ENCODE data around the gene IGSF9. TPM values are rescaled to one million over a fixed set of nuclear protein-coding genes. Genes with fewer than 3 reads are reported as not detected.

The IGSF9 gene
- total RNA-seq, 3 donors from 2014 or later, result 21.5 to 70.8 (median 25.9) TPM

DNA sequence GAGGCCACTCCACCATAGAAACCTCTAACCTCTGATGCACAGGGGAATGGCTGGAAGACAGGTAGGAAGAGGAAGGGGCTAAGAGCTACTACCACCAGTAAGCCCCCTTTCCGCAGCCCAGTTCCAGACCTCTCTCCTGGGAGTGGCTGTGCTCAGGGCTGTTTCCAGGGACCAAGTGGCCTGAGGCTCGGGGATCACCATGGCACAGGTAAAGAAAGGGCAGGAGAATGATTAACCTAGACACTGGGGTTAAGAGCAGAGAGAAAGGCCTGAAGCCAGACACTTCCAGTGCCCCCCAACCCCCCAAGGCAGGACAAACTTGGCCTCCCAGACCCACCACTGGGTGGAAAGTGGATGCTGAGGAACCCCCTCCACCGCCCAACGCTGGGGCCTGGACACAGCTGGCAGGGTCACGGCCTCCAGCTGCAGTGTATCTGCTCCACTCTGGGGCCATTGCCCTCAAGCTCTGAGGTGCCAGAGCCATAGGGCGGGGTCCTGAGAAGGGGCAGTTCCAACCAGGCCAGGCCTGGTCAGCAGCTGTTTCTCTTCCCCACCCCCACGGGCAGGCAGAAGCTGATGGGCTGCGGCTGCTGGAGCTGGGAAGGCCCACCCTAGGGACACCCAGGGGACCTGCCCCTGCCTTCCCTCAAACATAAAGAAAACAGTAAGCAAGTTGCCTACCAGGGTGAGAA, 22.8 kb downstream of the IGSF9 start:
- no peaks in the 10 kb centered on the region for H3K36me3 ChIP-seq (ENCODE audit: low read depth)
- ATAC-seq (peak; percentile 12), DNase-seq (peak; percentile 69 to 85 (median 77))
- peaks cover 44% of the 10 kb centered on the region for H3K4me1 ChIP-seq (ENCODE audit: low read depth)
- no peaks in the 10 kb centered on the region for H3K9me3 ChIP-seq
- no peak overlapping the region for H3K4me3 ChIP-seq
- TF ChIP-seq, protein P1, sequence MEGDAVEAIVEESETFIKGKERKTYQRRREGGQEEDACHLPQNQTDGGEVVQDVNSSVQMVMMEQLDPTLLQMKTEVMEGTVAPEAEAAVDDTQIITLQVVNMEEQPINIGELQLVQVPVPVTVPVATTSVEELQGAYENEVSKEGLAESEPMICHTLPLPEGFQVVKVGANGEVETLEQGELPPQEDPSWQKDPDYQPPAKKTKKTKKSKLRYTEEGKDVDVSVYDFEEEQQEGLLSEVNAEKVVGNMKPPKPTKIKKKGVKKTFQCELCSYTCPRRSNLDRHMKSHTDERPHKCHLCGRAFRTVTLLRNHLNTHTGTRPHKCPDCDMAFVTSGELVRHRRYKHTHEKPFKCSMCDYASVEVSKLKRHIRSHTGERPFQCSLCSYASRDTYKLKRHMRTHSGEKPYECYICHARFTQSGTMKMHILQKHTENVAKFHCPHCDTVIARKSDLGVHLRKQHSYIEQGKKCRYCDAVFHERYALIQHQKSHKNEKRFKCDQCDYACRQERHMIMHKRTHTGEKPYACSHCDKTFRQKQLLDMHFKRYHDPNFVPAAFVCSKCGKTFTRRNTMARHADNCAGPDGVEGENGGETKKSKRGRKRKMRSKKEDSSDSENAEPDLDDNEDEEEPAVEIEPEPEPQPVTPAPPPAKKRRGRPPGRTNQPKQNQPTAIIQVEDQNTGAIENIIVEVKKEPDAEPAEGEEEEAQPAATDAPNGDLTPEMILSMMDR (IDR thresholded peaks at IDR 0.05), result no peak
- intact Hi-C loops (cut with DNase I, micrococcal nuclease), result no loop called here

DNA sequence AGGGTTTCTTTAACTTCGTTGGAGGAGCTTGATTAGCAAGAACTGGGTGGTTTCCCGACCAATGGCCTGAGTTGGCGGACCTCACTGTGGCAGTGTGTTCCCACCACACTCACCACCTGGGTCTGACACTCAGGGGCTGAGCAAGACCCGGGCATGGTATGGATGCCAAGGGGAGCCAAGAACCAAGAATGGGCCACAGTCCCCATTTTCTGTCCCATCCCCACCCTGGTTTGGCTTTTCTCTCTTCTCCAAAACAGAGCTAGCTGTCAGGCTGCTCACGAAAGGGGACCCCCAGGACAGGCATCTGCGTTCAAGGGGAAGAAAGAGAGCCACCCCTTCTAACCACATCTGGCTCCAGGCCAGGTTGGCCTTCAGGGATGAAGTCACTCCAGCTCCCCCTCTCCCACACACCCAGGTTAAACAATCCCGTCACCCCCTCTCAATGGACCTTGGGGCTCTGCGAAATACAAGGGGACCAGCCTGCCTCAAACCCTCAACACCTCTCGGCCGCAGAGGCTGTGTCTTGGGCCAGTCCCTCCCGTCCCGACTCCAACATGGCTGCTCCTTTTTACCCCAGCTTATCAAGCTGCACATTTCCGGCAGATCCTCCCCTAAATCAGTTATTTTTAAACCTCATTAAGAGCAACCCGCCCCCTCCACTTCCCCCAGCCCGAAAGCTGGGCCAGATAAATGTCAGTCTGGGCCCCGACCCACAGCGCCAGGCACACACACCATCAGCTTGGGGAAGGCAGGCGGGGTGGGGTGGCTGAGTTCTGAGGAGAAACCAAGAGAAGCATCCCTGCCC, 23.5 kb downstream of the IGSF9 start:
- DNase-seq, result peak in 1 of 3 donors; percentile 48
- no peak for ATAC-seq
- Histone ChIP-seq H3K9me3 (no peaks in the 10 kb centered on the region), H3K36me3 (ENCODE audit: low read depth) (no peaks in the 10 kb centered on the region), H3K4me3 (no peak overlapping the region), H3K4me1 (ENCODE audit: low read depth) (peaks cover 43% of the 10 kb centered on the region)
- intact Hi-C loops (cut with DNase I, micrococcal nuclease), result no loop called here
- TF ChIP-seq, protein P1 (IDR thresholded peaks at IDR 0.05), result no peak

- ATAC-seq (no peak), DNase-seq (peak in 1 of 3 donors; percentile 4)
- Histone ChIP-seq H3K9me3 (no peaks in the 10 kb centered on the region), H3K4me3 (no peak overlapping the region), H3K36me3 (ENCODE audit: low read depth) (no peaks in the 10 kb centered on the region), H3K4me1 (ENCODE audit: low read depth) (peaks cover 48% of the 10 kb centered on the region)
- TF ChIP-seq, protein P1 (IDR thresholded peaks at IDR 0.05), result no peak
- intact Hi-C loops (cut with DNase I, micrococcal nuclease), result no loop called here
These were observed 24.2 kb downstream of the IGSF9 start for GRCh38 chr1:159921251-159921650.

- TF ChIP-seq, protein P1 (IDR thresholded peaks at IDR 0.05), result no peak
- no peak overlapping the region for H3K4me3 ChIP-seq
- peaks cover 43% of the 10 kb centered on the region for H3K4me1 ChIP-seq (ENCODE audit: low read depth)
- H3K9me3 ChIP-seq, result no peaks in the 10 kb centered on the region
- no peak for DNase-seq
- H3K36me3 ChIP-seq (ENCODE audit: low read depth), result no peaks in the 10 kb centered on the region
- intact Hi-C loops (cut with DNase I, micrococcal nuclease), result no loop called here
- no peak for ATAC-seq
These were observed 24.8 kb downstream of the IGSF9 start for GRCh38 chr1:159920651-159921050.

DNA sequence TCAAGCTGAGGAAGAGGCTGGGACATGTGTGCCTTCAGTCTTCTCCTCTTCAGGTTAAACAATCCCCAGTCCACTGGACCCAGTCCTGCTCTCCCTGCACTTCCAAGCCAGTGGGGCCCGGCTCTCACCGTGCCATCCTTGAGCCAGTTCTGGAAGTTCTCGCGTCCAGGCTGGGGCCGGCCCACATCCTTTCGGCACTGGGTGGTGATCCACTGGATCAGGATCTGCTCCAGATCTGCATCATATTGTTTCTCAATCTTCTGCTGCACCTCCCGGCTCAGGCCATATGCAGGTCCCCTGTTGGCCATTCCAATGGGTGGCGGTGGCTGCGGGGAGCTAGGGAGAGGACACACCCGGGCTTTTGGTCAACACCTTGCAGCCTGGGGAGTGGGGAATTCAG, 25.2 kb downstream of the IGSF9 start:
- ATAC-seq, result no peak
- DNase-seq, result peak in 1 of 3 donors; percentile 40
- no peaks in the 10 kb centered on the region for H3K9me3 ChIP-seq
- H3K4me1 ChIP-seq (ENCODE audit: low read depth), result peaks cover 43% of the 10 kb centered on the region
- TF ChIP-seq, protein P1 (IDR thresholded peaks at IDR 0.05), result no peak
- no peak overlapping the region for H3K4me3 ChIP-seq
- H3K36me3 ChIP-seq (ENCODE audit: low read depth), result no peaks in the 10 kb centered on the region
- intact Hi-C loops (cut with DNase I, micrococcal nuclease), result no loop called here

All from mucosa of descending colon (tissue), 3 donors.